Calu3 (cell line): ENCODE results near the gene PARD3. TPM values are rescaled to one million over a fixed set of nuclear protein-coding genes. Genes with fewer than 3 reads are reported as not detected.
A peak's percentile ranks its signal among the peaks of the same experiment; 100 is the strongest.

Source experiments
- BruUV-seq: library from RNA; stranded (reverse); fragments of 400-500 nt; replicated peaks from 2 replicates; lab custom pipeline; 2021; lab: Mats Ljungman, UMichigan
- CTCF ChIA-PET: fragments of 300-600 bp; sonication (Branson Sonifier 250); formaldehyde crosslinking; loops from one replicate; lab custom pipeline; 2022; ENCODE audit warnings: antibody characterized with exemption; lab: Charles Lee
- DNase-seq: peaks from one replicate; pipeline ENCODE4 v3.0.0; 2022
- H3K27ac Mint-ChIP-seq: one replicate; pipeline ENCODE4 v1.8.0; 2022; ENCODE audit warnings: mixed read lengths; ENCODE audit not compliant: unreplicated experiment
- H3K27me3 Mint-ChIP-seq: one replicate; pipeline ENCODE4 v1.8.0; 2022; ENCODE audit warnings: mixed read lengths; ENCODE audit not compliant: unreplicated experiment
- H3K36me3 Mint-ChIP-seq: one replicate; pipeline ENCODE4 v1.8.0; 2022; ENCODE audit warnings: mild to moderate bottlenecking, moderate library complexity, mixed read lengths; ENCODE audit not compliant: insufficient read depth, unreplicated experiment
- H3K4me1 Mint-ChIP-seq: one replicate; pipeline ENCODE4 v1.8.0; 2022; ENCODE audit warnings: mild to moderate bottlenecking, low read depth, mixed read lengths; ENCODE audit not compliant: unreplicated experiment
- H3K4me3 Mint-ChIP-seq: one replicate; pipeline ENCODE4 v1.8.0; 2022; ENCODE audit warnings: mild to moderate bottlenecking, low read depth, moderate library complexity, mixed read lengths; ENCODE audit not compliant: unreplicated experiment
- H3K9me3 Mint-ChIP-seq: one replicate; pipeline ENCODE4 v1.8.0; 2022; ENCODE audit warnings: low read depth, mixed read lengths; ENCODE audit not compliant: unreplicated experiment
- intact Hi-C: fragments of 100-400 bp; cut with micrococcal nuclease; formaldehyde crosslinking; loops from one replicate; pipeline ENCODE4 v1.10.0; 2022; ENCODE audit not compliant: unreplicated experiment
- total RNA-seq: library from RNA; stranded (reverse); gene quantifications from 2 replicates; pipeline ENCODE4 v1.2.3, GENCODE V29; 2022
- TF ChIP-seq, protein P1 (sequence below): fragments of 200-600 bp; IDR thresholded peaks from one replicate; pipeline ENCODE4 v1.8.0; 2022; ENCODE audit warnings: antibody characterized with exemption; ENCODE audit not compliant: unreplicated experiment

The PARD3 gene
- total RNA-seq, 1 experiment from 2014 or later, result 62.4 TPM

DNA sequence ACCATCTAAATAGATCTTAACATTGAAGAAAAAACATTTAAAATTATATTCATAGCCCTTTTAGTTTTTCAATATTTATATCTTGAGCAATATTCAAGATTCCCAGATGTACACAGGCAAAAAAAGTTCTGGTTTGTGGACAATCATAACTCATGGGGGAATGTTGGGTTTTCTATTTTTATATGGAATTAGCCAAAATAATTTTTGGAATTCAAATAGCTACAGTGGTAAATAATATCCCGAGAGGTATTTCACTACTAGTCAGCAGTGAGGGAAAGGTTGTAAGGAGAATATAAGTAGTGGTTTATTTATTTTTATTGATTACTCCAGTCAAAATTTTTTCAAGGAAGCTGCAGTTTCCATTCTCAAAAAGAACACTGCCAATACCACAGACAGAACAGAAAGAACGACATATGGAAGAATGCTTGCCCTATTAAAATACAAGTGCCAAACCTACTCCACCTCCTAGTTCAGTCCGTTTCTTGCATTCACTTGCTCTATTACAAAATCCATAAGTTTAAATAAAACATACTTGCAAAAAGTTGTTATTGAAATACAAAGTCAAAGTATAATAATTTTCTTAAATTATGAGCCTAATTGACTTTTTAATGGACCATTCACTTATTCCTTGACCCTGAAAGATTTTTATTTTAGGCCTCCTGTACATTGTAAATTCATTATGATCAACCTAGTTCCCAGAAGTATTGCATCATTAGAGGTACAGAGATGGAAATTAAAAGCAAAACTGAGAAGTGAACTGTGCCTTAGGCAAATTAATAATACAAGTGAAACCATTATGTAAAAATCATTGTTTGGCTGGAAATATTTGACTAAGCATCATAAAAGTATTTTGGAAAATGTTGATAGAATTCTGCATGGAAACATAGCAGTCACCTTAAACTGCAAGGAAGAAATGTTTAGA is 533.2 kb downstream of the PARD3 start:
- CTCF ChIA-PET, result no interaction called here
- H3K4me3 Mint-ChIP-seq, result no peak overlapping the region
- TF ChIP-seq, protein P1, sequence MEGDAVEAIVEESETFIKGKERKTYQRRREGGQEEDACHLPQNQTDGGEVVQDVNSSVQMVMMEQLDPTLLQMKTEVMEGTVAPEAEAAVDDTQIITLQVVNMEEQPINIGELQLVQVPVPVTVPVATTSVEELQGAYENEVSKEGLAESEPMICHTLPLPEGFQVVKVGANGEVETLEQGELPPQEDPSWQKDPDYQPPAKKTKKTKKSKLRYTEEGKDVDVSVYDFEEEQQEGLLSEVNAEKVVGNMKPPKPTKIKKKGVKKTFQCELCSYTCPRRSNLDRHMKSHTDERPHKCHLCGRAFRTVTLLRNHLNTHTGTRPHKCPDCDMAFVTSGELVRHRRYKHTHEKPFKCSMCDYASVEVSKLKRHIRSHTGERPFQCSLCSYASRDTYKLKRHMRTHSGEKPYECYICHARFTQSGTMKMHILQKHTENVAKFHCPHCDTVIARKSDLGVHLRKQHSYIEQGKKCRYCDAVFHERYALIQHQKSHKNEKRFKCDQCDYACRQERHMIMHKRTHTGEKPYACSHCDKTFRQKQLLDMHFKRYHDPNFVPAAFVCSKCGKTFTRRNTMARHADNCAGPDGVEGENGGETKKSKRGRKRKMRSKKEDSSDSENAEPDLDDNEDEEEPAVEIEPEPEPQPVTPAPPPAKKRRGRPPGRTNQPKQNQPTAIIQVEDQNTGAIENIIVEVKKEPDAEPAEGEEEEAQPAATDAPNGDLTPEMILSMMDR, result no peak
- peaks cover 18% of the 10 kb centered on the region for H3K4me1 Mint-ChIP-seq
- DNase-seq, result no peak
- intact Hi-C loops, result no loop called here
- H3K9me3 Mint-ChIP-seq, result no peaks in the 10 kb centered on the region
- H3K27me3 Mint-ChIP-seq, result no peaks in the 10 kb centered on the region
- no TSS peak for BruUV-seq
- H3K36me3 Mint-ChIP-seq, result no peaks in the 10 kb centered on the region
- no peak overlapping the region for H3K27ac Mint-ChIP-seq

DNA sequence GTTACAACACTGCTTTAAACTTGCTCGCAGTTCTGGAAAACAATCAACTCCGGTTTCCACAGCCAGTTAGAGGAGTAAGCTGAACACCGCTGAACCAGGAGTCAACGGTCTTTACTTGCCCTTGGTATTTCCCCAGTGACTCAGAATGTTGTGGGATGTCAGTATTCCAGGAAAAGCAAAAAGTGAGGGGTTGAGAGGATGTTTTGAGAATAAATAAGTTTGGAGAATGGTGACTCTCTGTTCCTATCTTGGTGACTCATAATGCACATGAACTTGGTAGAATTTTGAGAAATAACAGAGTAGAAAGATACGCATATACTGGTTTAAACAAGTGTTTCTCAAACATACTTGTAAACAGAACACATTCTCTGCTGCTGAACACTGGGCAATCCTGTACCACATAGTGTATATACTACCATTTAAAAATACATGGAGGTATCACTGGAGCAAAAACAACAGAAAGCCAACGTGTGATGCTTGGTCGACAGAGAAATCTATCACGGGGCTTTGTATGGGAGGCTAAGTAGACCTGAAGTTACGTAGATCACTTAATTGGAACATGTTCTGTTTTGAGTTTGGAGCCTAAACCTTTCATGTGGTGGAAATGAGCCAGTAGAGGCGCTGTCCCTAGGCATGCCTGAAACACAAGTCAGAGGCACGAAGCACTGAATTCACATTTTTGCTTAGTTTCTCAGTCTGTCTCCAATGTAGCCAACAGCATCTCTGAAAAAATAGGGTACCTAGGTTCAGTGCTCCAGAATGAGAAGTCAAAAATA is 534.3 kb downstream of the PARD3 start:
- TF ChIP-seq, protein P1, result no peak
- no peaks in the 10 kb centered on the region for H3K9me3 Mint-ChIP-seq
- peaks cover 9% of the 10 kb centered on the region for H3K4me1 Mint-ChIP-seq
- intact Hi-C loops, result no loop called here
- no peaks in the 10 kb centered on the region for H3K36me3 Mint-ChIP-seq
- CTCF ChIA-PET, result no interaction called here
- no peak for DNase-seq
- no TSS peak for BruUV-seq
- H3K27me3 Mint-ChIP-seq, result no peaks in the 10 kb centered on the region
- H3K4me3 Mint-ChIP-seq, result no peak overlapping the region
- H3K27ac Mint-ChIP-seq, result peak overlapping the region; percentile 15

DNA sequence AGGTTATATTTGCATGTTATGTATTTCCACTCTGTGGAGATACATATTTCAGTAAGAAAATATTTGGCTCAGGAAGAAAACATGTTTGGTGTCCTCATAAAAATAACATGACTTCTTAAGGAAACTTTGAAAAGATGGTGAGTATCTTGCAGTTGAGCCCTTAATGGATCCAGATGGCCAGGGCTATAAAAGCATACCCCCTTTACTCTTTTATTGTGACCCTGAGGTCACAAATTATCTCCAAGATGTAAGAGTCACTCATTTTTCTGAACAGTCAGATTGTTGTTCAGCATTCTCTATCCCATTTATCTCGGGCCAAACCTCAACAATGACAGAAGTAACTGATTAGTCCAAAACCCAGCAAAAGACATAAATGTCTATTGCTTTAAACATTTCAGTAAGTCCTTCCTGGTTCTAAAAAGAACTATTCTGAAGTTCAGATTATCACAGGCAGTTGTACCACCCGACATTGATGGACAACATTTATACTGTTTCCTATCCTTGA is 539.4 kb downstream of the PARD3 start:
- DNase-seq, result no peak
- peaks cover 5% of the 10 kb centered on the region for H3K4me1 Mint-ChIP-seq
- TF ChIP-seq, protein P1, result no peak
- H3K4me3 Mint-ChIP-seq, result no peak overlapping the region
- no peak overlapping the region for H3K27ac Mint-ChIP-seq
- intact Hi-C loops, result no loop called here
- CTCF ChIA-PET, result no interaction called here
- no TSS peak for BruUV-seq
- H3K27me3 Mint-ChIP-seq, result no peaks in the 10 kb centered on the region
- H3K36me3 Mint-ChIP-seq, result no peaks in the 10 kb centered on the region
- peaks cover 2% of the 10 kb centered on the region for H3K9me3 Mint-ChIP-seq

DNA sequence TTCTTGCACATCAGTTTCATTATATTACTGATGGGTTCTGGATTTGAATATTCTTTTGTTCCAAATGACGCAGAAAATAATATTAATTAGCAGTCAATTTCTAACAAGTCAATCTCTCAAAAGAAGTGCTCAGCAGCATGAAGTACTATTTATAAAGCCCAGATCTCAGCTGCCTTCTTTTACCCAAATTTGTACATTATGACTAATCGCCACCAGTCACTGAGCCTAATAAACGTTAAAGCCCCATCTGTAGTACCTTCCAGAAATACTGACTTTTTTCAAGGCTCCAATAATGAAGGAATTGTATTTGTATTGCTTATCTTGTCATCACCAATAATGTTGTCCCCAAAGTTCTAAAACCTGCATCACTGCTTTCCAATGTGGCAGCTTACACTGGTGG is 540.2 kb downstream of the PARD3 start:
- CTCF ChIA-PET, result no interaction called here
- Mint-ChIP-seq H3K36me3 (no peaks in the 10 kb centered on the region), H3K27me3 (no peaks in the 10 kb centered on the region), H3K27ac (no peak overlapping the region), H3K9me3 (peaks cover 2% of the 10 kb centered on the region), H3K4me3 (no peak overlapping the region), H3K4me1 (no peaks in the 10 kb centered on the region)
- TF ChIP-seq, protein P1, result no peak
- intact Hi-C loops, result no loop called here
- no peak for DNase-seq
- BruUV-seq, result no TSS peak
